Astrocyte of the cerebellum (primary cell): ENCODE results near the gene DTNBP1.

ENCODE experiments used
- DNase-seq: peaks from one replicate; pipeline ENCODE4 v3.0.0-alpha.2; 2011; ENCODE audit warnings: low read depth
- H3K4me3 ChIP-seq: 2 replicates; pipeline ENCODE4 v1.5.1; 2011; ENCODE audit warnings: mild to moderate bottlenecking, low read depth, low read length, moderate library complexity
- in situ Hi-C: cut with HindIII; loops from 2 replicates; pipeline ENCODE4 v1.10.0; 2017; ENCODE audit warnings: low sequenced_read_pairs
- TF ChIP-seq, protein P1 (sequence below): IDR thresholded peaks from 2 replicates; pipeline ENCODE4 v1.5.1; 2012; ENCODE audit warnings: low read length, low read depth, moderate library complexity, mild to moderate bottlenecking; ENCODE audit errors: missing control alignments

The DTNBP1 gene

GRCh38 chr6:15539722-15540270 is 123.0 kb downstream of the DTNBP1 start:
- no peak for DNase-seq
- TF ChIP-seq, protein P1, sequence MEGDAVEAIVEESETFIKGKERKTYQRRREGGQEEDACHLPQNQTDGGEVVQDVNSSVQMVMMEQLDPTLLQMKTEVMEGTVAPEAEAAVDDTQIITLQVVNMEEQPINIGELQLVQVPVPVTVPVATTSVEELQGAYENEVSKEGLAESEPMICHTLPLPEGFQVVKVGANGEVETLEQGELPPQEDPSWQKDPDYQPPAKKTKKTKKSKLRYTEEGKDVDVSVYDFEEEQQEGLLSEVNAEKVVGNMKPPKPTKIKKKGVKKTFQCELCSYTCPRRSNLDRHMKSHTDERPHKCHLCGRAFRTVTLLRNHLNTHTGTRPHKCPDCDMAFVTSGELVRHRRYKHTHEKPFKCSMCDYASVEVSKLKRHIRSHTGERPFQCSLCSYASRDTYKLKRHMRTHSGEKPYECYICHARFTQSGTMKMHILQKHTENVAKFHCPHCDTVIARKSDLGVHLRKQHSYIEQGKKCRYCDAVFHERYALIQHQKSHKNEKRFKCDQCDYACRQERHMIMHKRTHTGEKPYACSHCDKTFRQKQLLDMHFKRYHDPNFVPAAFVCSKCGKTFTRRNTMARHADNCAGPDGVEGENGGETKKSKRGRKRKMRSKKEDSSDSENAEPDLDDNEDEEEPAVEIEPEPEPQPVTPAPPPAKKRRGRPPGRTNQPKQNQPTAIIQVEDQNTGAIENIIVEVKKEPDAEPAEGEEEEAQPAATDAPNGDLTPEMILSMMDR, result no peak
- H3K4me3 ChIP-seq, result no peak overlapping the region
- in situ Hi-C loops, result loop anchor here (5.0 kb wide), 1 partner anchor 82 kb away; no protein-coding TSS in a partner anchor

- in situ Hi-C loops, result no loop called here
- no peak overlapping the region for H3K4me3 ChIP-seq
- DNase-seq, result no peak
- TF ChIP-seq, protein P1, result no peak
These were observed 123.9 kb downstream of the DTNBP1 start for GRCh38 chr6:15538766-15539495.

- in situ Hi-C loops, result no loop called here
- no peak for DNase-seq
- H3K4me3 ChIP-seq, result no peak overlapping the region
- TF ChIP-seq, protein P1, result no peak
These were observed 124.7 kb downstream of the DTNBP1 start for GRCh38 chr6:15538106-15538505.

GRCh38 chr6:15536198-15536955 is 126.5 kb downstream of the DTNBP1 start:
- no peak for DNase-seq
- H3K4me3 ChIP-seq, result no peak overlapping the region
- TF ChIP-seq, protein P1, result no peak
- in situ Hi-C loops, result no loop called here

DNA sequence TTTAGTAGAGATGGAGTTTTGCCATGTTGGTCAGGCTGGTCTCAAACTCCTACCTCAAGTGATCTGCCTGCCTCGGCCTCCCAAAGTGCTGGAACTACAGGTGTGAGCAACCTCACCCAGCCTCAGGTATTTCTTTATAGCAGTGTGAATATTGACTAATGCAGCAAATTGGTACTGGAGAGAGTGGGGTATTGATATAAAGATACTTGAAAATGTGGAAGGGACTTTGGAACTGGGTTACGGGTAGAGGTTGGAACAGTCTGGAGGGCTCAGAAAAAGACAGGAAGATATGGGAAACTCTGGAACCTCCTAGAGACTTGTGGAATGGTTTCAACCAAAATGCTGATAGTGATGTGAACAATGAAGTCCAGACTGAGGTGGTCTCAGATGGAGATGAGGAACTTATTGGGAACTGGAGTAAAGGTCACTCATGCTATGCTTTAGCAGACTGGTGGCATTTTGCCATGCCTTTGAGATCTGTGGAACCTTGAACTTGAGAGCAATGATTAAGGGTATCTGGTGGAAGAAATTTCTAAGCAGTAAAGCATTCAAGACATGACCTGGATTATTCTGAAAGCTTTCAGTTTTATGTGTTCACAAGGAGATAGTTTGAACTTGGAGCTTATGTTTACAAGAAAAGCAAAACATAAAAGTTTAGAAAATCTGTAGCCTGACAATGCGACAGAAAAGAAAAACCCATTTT is 127.2 kb downstream of the DTNBP1 start:
- TF ChIP-seq, protein P1, result no peak
- DNase-seq, result no peak
- in situ Hi-C loops, result no loop called here
- H3K4me3 ChIP-seq, result no peak overlapping the region

DNA sequence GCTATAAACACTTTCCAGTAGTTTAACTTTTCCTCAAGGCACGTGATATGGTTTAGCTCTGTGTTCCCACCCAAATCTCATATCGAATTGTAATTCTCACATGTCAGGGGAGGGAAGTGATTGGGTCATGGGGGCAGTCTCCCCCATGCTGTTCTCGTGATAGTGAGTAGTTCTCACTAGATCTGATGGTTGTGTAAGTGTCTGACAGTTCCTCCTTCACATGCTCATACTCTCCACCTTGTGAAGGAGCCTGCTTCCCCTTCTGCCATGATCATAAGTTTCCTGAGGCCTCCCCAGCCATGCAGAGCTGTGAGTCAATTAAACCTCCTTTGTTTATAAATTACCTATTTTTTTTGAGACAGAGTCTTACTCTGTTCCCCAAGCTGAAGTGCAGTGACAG is 127.9 kb downstream of the DTNBP1 start:
- no peak for DNase-seq
- in situ Hi-C loops, result no loop called here
- TF ChIP-seq, protein P1, result no peak
- H3K4me3 ChIP-seq, result no peak overlapping the region
